NCI-H2227 treated with DMSO at 0.1 percent for 48 hours (cell line): ENCODE data around the gene PDE2A.

ENCODE experiments used
- DNase-seq: peaks from one replicate; lab custom pipeline; 2025; lab: John Stamatoyannopoulos, UW

PDE2A gene

DNA sequence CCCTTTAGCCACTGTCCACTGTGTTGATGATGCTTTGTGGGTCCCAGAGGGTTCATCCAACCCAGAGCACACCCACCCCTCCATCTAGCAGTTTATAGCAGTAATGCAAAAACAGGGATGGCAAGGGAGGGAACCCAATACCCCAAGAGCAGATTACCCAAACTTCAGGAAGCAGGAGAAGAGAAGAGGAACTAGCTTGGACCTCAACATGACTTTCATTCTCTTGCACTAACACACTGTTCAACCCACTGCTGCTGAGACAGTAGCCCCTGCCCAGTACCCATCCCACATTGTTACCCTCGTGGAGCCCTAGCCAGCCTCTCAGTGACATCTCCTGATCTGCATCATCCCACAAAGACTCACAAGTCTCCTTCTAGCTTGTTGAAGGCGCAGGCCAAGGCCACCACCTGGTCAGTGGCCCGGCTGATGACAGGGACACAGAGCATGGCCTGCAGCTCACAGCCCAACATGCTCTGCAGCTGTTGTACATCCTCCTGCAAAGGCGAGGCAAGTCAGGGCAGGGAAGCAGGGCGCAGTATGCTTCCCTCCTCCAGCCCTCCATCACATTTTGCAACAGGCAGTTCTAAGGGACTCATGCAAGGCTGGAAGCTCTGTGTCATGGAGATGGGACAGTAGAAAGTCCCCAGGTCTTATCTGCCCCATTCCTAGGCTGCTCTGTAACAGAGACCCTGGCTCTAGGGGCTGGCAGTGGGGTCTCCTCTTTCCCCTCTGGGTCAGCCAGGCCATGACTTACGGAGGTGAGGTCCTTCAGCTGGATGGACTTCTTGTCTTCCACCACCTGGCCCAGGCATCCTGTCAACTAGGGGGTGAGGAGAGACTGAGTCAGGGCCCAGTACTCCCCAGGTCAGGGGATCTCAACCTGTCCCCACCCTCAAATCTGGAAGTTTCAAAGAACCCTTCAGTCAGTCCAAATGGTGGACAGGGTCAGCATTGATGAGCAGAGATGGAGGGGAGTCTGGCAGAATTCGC lies 85.5 kb downstream of the PDE2A start:
- DNase-seq, result no peak

DNA sequence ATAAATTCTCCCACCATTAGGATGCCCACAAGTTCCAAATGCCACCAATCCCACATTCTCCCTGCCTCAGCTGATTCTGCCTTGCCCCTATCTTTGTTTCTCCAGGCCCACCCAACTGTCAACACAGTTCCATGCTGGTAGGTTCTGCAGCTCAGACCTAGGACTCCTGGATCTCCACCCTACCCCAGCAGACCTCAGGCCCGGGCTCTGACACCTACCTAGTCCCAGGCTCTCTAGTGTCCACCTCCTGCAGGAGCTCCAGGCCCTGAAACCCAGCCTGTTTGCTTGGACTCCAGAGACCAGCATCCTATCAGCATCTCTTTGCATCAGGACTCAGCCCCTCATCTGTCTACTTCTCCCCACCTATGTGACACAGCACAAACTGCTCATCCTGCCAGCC lies 86.5 kb downstream of the PDE2A start:
- DNase-seq, result no peak

DNA sequence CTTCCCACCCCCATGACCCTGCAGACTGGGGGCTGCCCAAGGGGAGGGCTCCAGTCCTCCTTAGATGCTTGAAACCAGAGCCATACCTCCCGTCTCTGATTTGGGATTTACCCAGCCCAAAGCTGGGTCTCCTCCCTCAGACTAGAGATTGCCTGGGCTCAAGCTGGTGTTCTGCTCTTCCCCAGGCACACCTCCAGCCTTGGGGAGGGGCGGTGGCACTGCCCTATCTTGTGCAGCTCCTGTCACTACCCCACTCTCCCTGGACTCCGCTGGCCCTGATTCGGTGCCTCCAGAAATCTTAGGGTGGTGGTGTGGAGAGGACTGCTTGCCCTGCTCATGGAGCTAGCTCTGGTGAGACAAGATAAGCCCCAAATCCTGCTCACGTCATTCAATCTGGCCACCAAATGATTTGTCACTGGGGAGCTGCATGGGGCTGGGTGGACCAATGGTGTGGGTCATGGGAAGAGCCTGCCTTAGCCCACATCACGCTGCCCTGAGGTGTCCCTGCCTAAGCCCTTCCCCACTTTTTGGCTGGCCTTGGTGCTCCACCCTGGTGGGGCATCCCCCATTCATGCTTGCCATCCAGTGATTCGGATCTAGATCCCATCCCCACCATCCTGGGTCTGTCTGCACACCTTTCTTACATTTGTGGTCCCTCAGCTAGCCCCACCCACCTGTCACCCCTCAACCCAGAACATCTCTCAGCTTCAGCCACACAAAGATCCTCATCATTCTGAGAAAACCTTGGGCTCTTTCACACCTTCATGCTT lies 87.7 kb downstream of the PDE2A start:
- no peak for DNase-seq

DNA sequence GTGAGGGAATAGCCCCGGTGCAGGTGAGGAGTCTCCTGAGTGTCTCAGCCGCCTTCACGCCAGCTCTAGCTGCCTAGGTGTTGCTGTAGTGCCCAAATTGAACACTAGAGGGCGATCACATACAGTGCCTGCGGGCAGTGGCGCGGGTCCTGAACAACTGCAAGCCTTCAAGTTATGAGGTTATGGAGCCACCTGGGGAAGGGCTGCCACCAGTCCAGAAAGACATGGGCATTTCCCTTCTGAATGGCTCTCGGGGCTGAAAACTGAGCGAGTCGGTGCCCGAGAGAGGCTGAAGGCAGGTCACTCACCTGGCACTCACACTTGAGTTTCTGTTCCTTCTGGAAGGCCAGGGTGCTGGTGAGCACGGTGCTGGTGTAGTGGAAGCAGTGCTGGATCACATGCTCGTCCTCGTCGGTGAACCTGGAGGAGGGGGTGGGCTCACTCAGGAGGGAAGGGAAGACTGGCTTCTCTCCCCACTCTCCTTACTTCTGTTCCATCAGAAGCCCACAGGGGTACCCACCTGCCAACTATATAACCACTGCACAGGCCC lies 88.4 kb downstream of the PDE2A start:
- peak; percentile 70 for DNase-seq

DNA sequence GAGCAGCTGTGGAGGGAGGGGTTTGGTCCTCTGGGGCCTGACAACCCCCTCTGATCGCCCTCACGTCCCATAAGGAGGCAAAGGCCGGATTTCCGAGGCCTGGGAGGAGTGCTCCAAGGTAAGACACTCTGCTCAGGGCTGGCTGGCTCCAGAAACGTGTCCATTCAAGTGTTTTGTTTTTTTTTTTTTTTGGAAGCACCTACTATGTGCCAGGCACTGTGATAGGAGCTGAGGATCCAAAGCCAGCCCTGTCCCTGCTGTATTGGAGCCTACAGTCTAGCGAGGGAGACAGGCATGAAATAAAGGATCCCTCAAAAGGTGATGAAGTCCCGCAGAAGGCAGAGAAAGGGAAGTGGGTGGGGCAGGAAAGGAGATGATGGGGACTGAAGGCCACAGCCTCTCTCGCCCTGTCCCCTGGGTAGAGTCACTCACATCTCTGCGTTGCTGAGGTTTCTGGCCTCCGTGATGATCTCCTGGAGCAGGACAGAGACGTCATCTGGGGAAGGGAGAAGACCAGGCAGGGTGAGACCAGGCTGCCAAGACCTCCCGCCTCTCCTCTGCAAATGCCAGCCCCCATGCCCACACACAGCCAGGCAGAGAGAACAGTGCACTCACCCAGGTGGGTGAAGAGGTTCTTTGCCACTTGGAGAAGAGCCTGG lies 89.2 kb downstream of the PDE2A start:
- no peak for DNase-seq

DNA sequence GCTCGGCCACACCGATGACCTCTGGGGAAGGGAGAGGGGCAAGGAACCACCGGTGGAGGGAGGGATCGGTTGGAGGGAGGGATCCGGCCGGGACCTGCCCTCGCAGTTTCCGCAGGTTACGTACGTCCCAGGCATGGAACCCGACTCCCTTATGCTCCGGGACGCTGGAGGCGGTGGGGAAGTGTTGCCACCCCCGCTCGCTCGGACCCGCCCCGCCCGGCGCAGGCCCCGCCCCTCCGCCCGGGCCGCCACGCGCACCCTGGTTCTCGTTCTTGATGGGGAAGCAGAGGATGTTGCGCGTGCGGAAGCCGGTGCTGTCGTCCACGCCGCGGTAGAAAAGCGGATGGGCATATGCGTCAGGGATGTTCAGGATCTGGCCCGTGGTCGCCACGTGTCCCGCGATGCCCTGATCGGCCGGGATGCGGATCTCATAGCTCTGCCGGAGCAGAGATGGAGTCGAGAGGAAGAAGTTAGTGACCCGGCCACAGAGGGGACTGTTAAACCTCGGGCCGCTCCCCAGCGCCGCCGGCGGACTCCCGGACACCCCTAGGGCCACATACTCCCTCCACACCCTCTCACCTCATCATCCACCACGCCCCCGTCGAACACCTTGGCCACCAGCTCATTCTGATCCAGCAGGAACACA lies 89.8 kb downstream of the PDE2A start:
- no peak for DNase-seq

DNA sequence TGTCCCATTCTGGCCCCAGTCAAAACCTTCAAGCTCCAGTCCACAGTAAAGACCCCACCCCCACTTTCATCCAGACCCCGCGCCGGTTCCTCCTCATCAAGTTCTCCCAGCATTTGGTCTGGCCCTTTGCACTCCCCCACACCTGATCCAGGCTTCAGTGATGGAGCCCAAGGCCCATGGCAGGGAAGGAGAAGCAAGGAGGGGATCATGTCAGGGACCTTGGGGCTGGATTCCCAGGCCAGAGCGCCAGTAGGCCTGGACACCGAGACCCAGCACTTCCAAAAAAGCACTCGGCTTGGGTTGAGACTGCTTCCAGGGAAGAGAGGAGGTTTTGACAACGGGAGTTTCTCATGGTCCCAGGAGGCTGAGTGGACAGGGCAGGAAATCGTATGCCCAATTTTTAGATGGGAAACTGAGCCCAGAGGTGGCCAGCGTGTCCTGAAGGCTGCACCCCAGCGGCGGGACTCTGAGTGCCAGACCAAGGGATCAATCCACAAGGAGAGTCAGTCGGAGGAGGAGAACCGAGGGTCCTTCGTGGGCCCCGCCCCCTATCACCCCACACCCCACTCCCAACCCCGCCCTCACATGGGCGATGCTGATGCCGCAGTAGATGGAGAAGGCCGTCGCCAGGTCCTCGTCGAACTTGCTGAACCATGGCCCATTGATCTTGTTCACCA lies 90.5 kb downstream of the PDE2A start:
- DNase-seq, result no peak

DNA sequence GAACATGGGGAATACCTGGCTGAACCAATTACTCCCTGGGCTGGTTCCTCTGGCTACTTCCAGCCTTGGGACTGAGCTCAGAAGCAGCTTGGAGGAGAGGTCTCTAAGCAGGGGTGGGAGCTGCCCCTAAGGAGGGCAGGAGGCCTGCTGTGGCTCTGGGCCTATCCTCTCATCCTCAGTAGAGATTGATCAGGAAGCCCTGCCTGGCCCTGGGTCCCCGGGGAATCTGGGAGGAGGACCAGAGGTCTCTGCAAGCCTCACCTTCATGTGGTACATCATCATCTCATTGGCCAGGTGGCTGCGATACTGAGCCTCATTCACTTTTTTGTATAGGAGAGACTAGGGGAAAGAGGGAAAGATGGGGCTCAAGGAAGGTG lies 91.1 kb downstream of the PDE2A start:
- DNase-seq, result no peak

DNA sequence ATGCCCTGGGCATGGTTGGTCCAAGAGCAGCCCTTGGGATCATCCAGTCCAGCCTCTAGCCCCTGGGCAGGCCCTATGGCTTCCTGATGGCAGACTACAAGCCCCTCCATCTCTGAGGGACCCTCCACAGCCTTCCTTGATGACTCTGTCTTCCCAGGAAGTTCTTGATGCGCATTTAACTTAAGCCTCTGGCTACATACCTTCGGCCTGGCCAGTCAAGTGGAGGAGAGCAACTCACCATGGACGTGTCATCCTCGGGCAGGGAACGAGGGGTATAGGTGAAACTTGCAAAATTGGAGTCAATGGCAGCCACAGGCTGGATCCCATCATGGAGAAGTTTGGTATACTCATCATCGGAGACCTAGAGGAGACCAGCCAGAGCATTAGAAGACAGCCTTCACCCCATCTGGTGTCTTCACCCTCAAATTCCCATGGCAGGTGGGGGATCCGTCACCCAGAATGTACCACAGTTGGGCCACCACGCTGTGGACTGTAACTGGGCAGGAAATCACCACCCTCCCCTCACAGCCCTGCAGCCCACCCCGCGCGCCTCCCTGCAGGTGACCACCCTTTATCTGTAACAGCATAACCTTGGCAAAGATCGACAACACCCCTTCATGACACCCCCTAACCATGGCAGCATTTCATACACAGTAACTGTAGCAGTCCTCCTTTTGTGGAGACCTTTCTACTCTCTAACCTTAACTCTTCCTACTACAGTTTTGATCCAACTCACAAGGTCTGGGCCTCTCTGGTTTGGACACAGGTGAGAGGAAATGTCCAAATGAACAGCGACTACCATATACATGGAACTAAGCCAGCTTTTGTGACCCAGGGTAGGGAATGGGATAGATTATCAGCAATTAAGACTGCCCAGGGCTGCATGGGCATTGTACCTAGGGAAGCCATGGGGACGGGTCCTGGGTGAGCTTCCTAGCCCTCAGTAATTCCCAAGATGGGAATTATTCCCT lies 91.7 kb downstream of the PDE2A start:
- DNase-seq, result no peak

DNA sequence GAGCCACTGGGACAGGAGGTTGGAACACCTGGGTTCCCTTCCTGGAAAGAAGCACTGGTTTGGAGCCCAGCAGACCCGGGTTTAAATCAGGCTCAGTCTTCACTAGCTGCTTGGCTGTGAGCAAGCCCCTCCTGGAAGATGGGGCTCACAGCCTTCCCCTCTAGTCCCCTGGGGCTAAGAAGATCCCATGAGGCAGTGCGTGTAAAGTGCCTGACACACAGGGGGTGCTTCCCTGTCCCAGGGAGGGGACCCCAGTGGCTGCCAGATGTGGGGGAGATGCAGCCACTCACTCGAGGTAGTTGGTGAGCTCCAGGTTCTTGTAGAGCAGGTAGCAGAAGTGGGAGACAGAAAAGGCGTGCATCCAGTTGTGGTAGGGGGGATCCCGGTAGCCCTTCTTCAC lies 93.2 kb downstream of the PDE2A start:
- DNase-seq, result no peak

DNA sequence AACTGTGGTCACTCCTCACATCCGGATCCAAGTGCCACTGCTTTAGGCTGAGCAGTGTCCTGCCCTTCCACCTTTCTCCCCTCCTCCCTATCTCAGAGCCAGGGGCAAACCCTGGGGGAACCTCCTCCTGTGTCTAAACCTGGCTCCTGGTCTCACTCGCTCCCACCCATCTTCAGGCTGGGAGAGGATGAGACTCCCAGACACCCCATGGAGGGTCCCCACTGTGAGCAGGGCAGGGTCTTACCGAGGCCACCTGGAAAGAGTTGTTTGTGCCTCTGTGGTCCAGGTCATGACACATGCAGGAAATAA lies 93.6 kb downstream of the PDE2A start:
- no peak for DNase-seq

DNA sequence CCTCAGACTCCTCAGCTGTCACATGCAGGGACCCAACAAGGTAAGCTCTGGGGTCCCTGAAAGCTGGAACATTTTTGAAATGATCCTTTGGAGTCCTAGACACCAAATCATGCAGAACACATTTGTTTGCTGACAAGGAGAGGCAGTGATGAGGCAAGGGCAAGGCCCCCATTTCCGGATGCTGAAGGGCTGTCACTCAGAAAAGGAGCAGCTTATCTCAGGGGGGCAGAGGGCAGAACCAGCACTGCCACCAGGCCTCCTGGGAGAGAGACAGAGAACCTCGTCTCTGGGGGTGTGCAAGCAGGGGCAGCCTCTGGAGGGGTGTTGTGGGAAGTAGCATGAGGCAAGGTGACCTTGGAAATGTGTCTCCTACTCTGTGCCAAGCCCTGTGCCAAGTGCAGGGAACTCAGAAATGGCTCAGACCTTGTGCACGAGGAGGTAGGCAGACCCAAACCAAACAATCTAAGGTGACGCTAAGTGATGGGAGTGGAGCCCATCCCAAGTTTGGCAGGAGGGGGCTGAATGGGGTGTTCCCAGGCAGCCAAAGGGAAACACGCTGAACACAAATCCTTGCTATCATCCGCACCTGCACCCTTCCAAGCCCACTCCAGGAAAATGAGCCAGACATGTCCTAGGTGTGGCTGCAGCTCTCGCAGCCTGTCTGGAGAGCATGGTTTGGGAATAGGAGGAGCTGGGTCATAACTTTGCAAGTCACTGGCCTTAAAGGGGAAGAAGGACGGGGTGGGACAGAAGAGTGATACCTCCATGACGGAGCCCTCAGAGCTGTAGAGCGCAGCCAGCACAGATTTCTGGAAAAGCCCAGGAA lies 94.2 kb downstream of the PDE2A start:
- DNase-seq, result no peak

DNA sequence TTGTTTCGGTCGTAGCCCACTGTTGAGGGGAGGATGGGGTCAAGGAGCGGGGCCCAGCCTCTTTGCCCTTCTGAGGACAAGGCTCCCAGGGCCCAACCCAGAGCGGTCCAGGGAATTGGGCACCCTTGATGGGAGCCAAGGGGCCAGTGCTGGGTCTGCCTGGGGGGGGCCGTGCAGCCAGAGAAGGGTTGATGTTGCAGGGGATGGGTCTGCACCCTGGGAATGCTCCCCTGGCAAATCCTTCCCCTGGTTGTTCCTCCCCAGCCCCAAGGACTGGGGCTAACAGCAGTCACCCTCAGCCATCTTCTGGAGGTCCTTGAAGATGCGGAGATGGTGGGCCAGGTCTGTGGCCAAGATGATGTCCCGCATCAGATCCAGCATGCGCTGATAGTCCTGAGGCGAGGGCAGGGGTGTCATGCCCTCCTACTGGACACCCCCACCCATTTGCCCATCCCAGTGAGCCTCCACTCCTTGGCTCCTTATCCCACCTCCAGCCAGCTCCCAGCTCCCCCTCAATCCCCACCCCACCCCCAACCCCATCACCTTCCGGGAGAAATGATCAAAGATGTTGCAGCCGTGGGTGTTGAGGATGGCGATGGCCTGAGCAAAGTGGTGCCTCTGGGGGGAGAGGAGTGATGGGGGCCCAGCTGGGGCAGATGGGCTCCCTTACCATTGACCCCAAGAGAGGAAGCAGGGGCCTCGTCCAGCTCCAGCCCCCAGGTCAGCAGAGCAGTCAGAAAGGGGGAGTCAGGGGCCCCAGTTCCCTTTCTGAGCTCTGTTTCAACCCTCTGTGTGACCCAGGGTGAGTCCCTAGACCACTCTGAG lies 95.0 kb downstream of the PDE2A start:
- no peak for DNase-seq

DNA sequence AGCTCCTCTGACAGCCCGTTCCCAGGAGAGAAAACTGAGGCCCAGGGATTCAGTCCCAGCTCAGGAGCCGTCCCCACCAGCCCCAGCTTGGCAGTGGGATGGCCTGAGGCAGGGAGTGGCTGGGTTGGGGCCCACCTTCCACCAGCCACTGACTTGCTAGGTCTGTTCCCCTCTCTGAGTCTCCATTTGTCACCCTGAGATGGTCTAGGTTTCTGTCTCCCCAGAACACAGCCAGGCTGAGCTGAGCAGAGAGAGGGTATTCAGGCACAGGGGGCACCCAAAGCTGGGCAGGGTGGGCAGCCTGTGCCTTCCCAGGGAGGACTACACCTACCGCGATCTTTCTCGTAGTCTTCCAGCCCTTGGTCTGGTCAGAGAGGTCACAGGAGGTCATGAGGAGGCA lies 95.7 kb downstream of the PDE2A start:
- no peak for DNase-seq

DNA sequence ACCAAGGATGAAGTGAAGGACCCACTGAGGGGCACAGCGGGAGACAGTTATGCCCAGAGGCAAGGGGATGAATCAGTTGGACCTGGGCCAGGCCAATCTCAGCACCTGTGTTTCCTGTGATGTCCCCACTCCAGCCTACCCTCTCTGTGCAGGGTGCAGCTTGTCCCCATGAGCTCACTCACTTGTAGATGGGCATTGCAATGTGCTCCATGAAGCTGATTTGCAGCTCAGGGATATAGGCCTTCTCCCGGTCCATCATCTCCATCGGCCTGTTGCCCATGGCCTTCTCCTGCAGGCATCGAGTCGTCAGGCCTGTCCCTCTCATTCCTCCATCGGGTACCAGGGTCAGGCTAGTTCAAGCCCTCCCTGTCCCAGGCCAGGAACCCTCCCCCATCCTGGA lies 96.2 kb downstream of the PDE2A start:
- no peak for DNase-seq

DNA sequence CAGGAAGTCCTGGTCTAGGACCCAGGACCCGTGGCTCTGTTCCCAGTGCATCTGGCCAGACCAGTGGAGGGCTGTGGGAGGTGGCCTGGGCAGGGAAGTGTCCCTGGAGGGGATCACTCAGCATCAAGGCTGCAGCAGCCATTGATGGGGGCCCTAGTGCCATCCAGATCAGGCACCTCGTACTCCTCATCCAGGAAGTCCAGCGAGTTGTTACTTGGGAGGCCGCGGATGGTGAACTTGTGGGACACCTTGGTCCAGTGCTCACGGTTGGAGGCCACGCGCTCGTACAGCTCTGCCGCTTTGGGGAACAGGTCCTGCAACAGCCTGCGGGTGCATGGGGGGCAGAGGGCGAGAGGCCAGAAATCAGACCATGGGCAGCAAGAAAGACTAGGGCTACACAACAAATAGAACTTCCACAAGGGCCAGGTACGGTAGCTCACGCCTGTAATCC lies 96.9 kb downstream of the PDE2A start:
- DNase-seq, result no peak

DNA sequence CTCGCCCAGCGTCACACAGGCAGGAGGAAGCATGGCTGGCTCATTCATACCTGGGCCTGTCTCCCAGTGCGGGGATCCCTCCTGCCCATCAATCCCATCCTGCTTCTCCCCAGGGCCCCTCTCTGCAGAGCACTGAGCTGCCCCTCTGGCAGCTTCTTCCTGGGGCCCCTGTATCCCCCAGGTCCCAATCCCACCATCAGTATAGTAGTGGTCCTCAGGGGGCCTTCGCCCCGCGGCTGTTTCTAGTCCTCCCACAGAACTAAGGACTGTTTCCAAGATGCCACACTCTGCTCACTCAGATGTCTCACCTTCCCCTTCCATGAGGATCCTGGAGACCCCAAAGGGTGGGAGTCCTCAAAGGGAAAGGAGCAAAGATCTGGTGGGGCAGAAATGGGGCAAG lies 97.6 kb downstream of the PDE2A start:
- DNase-seq, result no peak

DNA sequence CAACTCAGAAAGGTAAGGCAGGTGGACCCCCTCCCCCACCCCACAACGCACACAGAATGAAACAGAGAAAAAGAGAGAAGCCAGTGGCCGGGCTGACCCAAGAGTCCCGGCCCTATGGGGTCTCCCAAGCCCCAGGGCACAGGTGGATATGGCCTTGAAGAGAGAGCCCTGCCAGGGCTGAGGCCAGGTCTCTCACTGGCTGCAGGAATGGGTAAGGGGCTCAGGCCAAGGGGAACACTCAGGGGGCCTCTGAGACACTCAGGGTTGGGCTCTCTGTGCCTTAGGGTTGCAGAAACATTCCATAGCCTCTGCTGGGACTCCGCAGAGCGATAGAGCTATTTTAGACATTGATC lies 98.0 kb downstream of the PDE2A start:
- no peak for DNase-seq
